Activated CD8-positive, alpha-beta memory T cell treated with anti-CD3 and anti-CD28 coated beads for 24 hours (primary cell): ENCODE measurements around the gene ATXN7.

Experiments
- DNase-seq: peaks from one replicate; pipeline ENCODE4 v3.0.0-alpha.2; 2020

The ATXN7 gene

DNA sequence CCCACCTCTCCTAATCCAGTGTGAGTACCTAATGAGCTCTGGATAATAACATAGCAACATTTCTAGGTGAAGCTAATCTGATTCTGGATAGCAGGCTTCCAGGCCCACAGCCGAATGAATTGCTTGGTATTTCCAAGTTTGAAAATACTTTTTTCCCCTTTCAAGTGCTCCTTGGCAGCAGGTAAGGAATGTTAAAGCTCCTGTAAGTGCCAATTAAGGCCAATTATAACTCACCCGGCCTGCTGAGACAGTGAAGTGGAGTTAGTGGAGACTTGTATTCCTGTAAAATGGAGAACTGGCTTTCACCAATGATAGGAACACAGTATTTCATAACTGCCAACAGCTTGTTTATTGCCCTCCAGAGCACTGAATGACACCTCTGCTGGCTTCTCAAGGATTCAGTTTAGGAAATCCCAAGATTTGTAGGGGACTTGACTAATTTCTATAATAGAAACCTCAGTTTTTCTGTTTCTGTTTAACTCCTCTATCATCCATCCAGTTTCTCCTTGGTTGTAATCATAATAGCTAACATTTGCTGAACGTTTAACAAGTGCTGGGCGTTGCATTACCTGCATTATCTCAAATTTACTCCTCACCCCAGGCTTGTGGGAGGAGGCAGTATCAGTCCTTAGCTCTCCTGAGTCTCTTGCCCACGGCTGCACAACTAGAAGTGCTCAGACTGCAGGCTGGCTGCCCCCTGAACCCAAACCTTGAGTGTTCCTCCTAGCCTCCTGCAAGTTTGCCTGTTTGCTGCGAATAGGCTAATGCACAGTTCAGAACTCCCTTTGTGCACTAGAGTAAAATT lies 101.2 kb downstream of the ATXN7 start:
- no peak for DNase-seq

DNA sequence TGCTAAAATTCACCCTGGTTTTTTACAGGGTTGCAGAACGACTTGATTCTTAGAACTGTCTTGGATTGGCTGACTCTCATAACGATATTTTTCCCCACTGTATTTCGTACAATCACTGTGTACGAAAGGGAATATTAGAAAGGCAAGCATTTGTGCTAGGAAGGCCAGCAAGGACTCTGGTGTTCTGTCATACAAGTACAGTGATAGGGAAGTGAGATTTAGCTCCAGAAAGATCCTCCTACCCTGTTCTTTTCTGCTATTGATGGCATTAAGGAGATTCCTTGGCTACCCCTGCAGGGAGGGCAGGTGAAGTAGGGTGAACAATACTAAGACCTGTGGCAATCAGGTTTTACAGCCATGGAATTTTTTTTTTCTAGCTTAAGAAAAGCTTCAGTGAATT lies 102.3 kb downstream of the ATXN7 start:
- DNase-seq: no peak

DNA sequence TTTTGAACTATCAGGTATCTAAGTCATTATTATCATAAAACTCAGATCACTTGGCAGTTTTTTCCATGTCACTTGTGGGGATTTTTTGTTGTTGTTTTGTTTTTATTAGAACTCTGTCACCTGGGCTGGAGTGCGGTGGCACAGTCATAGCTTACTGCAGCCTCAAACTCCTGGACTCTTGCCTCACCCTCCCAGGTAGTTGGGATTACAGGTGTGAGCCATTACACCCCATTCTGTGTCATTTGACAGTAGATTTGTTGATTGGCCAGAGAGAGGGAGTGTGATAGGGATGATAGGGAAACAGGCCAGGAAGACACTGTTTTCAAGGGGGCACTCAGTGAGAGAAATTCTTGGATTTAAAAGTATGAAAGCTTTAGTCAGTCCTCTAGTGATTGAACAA lies 103.2 kb downstream of the ATXN7 start:
- no peak for DNase-seq

DNA sequence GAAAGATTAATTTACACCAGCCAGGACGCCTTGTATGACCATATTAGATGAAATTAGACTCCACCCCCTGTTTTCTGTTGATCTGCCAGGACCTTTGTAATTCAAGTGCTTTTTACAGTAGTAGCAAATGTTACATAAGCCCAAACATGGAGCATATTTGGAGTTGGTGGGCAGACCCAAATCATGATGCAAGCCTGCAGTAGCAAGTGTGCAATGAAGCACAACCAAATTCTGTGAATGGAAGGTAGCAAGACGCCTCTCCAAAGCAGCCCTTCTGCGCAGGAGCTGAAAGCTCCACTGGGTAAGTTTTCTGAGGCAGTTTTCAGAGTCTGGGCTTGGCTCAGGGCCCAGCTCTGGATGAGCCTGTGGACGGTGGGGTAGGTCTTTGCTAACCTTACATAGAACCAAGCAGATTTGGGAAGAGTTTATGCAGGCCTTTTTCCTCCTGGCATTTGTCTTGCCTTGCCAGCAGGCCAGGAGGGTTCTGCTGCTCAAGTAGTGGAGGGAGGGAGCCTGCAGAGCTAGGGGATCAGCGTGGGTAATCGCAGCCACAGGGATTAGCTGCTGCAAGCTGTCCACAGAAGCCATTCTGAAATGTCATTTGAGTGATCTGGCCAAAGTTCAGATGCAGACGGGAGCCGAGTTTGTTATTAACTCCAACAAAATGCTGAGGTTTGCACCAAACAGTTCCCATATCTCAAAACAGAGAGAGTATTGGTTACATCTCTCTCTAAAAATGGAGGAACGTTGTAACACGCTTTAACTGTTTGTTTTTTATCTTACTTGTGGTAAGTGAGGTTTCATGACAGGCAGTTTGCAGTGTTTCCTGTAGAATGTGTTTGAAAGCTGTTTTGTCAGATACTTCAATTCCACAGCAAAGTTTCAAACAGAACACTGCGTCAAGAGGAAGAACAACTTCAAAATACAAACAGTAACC lies 104.3 kb downstream of the ATXN7 start:
- peak; percentile 67 for DNase-seq

DNA sequence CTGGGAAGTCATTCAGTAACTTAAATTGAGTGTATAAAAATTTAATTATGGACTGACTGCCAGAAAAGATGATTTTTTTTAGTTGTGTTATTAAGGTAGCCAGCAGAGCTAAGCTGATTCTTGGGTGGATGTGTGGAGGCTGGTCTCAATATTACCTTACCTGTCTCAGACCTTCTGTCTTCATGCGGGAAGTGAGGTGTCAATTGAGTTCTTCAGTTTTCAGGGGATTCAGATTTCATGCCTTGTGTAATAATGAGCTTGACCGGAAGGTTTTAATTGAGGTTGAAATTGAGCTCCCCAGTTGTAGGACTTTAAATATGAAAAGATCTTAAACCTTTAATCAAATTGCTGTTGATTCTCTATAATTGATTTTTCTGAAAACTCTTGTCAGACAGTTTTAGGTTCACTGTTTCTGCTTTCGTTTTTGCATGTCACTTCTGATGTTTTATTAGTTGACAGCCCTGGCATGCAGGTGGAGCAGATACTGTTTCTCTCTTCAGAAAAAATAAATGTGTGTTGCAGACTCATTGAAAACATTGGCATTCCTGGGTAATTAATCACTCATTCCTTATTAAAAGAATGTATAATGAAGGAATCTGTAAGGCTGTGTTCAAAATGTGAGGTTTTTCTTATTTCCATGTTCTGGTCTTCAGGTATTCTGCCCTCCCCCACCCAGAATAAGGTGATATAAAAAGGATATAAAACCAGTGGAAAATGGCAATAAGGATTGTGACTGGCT lies 105.1 kb downstream of the ATXN7 start:
- DNase-seq: no peak

DNA sequence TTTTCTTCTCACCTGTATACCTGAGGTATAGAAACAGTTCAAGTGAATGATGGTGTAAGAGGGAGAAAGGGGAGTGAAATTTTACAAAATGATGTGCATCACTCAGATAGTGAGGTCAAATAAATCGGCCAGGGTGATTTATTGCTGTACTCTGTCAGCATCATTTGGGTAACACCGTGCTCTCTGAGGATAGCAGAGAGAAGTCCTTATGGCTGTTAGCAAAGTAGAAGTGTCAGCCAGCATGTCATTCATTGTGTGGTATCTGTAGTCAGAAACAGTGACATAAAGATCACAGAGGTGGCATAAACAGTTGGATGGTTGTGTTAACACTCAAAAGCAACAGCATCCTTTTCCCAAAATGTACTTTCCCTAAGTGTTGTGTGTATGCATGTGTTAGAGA lies 106.2 kb downstream of the ATXN7 start:
- no peak for DNase-seq

DNA sequence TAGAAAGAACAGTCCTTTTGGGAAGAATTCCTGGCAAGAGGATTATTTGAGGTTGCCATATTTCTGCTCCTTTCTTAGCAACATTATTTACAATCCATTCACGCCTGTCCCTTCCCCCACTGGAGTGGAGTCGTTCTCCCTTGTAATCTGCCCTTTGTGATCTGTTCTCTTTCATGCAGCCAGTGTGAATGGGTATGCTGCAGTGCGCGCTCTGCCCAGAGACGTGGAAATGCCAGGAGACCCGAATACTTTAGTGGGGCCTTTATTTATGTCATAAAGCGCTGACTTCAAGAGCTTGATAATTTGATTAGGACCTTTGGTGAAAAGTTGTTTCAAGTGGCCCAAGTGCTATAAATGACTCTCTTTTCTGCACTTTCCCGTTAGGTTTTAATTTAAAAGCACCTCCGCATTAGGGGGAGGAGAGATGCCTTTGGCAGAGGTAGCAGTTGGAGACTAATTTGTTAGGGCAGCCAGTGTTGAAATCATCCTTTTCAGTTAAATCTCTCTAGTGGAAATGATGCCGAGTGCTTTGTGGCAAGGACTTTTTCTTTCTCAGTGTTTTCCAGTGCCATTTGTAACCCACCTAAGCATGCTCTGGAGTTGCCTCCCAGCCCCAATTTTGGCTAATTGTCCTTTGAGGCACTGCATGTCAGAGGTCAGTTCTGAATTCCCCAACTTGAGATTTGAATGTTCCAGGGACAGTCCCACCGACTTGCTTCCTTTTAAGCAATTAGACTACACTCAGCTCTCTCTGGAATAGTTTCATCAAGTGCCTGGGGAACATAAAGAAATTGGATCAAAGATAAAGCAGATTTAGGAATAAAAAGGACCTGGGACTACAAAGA lies 107.2 kb downstream of the ATXN7 start:
- no peak for DNase-seq

DNA sequence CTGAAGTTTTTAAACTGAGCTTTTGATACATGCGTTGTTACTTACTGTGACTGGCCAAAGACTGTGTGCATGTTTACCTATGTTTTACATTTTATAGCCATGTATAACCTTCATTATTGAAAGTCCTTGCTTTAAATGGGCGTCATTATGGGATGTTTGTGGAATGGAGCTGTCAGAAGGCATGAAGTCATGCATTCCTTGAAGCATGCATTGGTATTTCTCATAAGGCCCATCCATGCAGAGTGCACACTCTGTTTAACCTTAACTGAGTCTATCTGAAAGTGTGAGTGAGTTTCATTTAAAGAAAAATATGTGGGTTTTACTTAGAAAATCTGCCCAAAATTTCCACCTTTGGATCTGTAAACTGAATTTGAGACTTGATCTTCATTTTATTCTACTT lies 108.5 kb downstream of the ATXN7 start:
- DNase-seq: no peak

DNA sequence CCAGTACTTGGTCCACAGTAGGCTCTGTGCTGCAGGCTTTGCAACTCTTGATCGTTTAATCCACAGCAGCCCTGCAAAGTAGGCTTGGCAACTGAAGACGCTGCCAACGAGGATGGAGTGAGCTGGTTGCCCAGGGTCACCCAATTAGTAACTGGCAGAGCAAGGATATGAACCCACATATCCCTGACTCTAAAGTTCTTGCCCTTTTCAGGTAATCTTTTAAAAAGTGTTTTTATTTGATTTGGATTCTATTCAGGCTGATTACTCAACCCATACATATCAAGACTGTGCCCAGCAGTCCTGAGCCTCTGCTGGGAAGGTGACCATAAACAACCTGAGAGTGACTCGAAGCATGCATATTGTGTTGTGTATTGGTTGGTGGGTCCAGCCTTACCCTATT lies 109.3 kb downstream of the ATXN7 start:
- DNase-seq: no peak

DNA sequence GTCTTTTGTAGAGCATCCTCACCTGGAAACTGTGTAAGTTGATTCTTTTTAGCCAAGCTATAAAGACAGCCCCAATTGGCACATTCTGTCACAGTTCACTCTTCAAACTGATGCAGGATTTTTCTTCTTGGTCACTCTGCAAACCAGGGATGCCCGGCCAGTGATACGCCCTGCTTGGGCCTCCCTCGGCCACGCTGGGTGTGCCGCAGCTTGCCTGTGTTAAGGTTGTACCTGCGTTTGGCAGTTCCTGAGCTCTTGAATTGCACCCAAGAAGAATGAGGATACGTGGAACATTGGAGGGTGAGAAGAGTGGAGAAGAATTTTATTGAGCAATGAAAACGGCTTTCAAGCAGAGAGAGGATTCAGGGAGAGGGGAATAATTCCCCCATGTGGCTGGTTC lies 109.7 kb downstream of the ATXN7 start:
- no peak for DNase-seq

DNA sequence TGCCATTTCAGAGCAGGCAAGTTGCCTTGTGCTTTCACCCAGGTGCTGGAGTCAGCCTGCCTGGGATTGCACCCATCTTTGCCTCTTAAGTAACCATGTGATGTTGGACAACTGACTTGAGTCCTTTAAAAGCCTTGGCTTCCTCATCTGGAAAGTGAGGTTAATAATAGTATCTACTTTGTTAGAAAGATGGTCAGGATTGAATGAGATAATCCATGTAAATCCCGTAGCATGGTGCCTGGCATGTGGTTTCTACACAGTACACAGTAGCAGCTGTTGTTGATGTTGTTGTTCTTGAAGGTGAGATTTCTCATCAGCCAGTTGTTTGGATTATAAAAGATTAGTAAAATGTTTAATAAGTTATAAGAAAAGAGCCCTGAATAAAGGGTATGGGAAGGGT lies 110.8 kb downstream of the ATXN7 start:
- DNase-seq: no peak

DNA sequence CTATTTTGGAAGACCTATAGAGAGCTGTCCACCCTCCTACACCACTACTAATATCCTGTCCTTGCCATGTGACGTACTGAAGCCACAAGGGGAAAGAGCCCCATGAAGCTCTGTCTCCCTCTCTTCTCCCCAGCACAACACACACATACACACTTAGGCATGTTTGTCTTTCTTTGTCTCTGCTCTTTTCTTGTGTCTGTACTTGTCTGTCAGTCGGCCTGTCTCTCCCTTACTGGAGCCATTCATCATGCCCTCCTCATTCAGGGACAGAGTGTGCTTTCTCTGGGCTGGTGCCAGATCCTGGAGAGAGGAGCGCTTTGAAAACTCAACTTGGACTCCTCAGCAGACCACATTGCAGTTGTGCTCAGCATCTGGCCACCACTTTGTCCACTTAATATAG lies 112.1 kb downstream of the ATXN7 start:
- no peak for DNase-seq

DNA sequence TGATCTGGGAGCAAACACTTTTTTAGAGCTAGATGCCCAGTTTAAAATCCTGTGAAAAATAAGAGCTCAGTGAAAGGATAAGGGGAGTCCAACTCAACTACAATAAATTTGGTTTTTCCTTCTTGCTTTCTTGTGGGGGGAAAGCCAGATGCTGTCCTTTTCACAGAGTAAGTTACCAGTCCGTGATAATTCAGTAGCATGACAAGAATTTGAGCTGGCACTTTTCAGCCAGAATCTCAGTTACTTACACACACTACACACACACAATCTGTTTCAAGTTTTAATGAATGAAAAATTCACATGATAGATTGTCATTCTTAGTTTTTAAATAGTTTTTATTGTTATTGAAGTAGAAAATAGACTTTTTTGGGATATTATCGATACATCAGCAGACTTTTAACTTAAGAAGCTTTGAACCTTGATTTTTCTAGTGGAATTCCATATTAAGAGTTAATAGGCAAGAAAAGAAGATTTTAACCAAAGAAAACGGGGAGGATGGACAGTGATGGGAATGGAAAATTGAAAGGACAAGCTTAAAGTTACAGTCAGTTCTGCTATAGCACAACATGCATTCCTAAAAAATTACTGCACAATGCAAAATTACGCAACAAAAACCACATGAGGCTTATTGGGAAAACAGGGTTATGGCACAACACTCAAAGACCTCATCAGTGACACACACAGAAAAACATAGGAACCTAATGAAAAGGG lies 112.6 kb downstream of the ATXN7 start:
- no peak for DNase-seq

DNA sequence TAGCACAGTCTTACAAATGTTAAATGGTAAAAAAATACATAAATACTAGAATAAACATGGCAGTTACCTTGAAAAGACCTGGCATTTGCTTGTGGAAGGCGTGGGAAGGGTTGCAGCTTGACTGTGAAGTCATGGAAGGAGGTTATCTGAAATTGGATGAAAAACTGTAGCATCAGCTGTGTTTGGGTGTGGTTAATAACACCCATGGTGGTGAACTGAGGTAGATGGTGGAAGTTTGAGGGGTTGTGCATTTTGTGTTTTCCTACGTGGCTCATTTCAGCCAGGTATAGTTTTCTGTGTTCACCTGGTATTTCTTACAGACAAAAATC lies 113.2 kb downstream of the ATXN7 start:
- DNase-seq: no peak

DNA sequence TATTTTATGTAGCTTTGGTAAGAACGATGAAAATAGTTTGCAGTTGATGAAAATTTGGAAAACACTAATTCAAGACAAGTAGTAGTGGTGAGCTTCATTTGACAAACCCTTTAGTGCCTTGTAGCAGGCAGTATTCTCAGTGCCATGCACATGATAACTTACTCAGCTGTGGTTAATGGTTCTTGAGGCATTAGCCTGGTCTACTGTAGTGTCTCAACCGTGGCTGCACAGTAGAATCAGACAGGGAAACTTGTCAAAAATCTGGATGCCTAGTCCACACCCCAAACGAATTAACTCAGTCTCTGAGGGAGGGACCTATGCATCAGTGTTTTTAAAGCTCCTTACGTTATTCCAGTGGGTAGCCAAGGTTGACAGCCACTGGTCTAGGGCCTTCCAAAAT lies 114.2 kb downstream of the ATXN7 start:
- DNase-seq: no peak

DNA sequence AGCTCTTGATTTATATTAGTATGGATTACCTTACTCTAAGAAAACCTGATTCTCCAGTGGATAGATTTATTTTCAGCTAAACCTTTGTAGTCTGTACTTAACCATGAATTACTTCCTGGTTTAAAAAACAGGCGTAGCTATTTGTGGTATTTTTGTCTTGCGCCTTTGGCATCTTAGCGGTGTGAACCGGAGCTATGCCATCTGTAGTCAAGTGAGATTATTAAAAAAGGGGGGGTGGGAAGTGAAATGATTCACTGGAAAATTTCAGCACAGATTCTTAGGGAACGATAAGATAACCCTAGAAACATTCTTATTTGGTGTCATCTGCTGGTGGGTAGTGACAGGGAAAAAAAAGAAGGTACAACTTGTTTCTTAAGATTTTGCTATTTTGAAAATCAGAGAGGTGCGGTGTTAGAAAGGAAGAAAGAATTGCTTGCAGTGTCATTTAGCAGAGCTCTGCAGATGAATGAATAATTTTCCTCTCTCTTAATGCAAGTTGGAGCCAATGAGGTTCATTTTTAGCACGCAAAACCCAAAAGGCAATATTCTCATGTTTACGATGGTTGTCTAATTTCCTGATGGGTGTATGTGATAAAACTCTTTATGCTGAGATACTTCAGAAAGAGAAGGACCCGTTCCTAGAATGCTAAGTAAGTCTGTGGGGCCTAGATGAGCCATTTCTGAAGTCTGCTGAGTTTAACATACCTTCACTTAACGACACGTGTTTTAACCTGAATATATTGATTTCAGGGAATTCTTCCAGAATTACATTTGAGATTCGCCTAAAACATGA lies 115.6 kb downstream of the ATXN7 start:
- no peak for DNase-seq

DNA sequence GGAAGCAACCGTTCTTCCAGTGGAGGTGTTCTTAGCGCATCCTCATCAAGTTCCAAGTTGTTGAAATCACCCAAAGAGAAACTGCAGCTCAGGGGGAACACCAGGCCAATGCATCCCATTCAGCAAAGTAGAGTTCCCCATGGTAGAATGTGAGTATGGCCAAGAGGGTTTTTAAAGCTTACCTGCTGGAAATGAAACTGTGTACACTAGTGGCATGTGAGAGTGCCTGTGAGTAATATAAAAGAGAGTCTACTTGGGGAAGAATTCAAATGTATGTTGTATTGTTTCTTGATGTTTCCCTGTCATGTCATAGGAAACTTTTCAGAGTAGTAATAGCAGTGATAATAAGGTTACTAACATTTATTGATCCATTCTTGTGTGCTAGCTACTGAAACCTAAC lies 116.4 kb downstream of the ATXN7 start:
- no peak for DNase-seq

DNA sequence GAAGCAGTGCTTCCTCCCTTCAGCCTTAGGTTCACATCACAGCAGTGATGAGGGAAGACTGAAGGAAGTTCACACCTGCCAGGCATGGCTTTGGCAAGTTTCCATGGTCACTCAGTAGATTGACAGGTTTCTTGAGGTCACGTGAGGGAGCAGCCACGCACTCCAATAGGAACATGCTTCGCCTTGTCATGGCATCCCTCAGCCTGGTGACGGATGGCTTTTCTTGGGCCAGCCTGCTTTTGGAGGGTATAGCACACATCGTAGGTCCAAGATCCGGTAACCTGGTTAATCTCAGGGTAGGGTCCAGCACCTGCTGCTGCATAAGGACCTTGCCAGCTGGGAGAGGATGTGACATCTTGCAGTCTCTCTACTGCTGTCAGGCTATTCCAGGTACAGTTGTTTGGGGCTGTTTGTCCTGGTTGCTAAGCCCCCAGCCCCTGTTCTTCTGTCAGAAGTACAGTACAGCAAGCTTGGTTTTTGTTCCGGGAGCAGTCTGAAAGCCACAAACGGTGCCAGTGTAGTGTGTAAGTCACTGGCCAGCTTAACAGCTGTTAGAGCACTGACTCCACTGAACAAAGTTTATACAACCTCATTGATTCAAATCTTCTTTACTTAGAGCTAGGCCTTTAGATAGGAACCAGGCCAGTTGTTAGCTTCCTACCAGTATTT lies 117.3 kb downstream of the ATXN7 start:
- no peak for DNase-seq

DNA sequence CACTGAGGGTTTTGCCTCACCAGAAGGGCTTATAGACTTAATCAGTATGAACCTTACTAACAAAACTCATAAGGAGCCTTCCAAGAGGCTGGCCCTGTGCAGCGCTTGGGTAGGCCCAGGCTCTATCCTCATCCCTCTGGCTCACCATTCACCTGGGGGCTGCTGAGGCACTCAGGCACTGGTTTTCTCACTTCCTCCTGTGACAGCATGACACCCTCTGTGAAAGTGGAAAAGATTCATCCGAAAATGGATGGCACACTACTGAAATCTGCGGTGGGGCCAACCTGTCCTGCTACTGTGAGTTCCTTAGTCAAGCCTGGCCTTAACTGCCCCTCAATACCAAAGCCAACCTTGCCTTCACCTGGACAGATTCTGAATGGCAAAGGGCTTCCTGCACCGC lies 118.3 kb downstream of the ATXN7 start:
- no peak for DNase-seq

DNA sequence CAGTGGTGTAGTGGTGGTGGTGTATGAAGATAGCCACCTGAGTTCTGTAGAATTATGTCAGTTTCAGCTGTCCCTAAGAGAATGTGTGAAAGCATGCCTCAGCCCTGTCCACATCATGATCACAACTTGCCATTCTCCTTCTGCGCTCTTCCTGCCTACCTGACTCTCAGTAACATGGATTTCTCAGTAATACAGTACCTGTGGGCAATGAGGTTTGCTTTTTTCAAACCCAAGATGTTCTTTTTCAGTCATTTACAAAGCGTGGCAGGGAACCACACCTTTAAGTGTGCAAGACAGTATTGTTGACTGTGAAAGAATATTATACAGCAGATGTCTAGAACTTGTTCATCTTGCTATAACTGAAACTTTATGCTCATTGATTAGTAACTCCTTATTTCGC lies 120.7 kb downstream of the ATXN7 start:
- DNase-seq: no peak

DNA sequence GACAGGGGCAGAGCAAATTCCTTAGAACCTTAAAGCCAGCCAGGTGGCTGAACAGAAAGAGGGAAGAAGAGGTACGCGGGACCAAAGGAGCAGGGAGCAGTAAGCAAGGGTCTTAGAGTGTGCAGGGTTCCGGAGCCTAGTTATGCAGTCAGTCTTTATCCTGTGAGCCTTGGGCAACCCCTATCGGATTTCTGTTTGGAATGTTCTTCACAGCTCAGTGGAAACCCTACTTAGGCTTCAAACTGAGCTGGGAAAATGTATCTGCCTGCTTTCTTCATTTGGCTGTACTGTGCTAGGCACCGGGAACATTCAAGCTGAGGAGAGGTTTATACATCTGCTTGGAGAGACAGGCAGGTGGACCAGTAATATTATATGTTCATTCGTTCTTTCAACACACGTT lies 122.5 kb downstream of the ATXN7 start:
- no peak for DNase-seq
